Transverse colon (tissue), 4 donors: ENCODE results near the gene SLC51B. TPM values are rescaled to one million over a fixed set of nuclear protein-coding genes. Genes with fewer than 3 reads are reported as not detected.

Experiments used
- DNase-seq: peaks from one replicate; pipeline ENCODE4 v3.0.0-alpha.2; 2019
- H3K27ac ChIP-seq, 4 donors: fragments of 200-600 bp; sonication (generic); 2 replicates each; pipeline ENCODE4 v1.5.1; 2016 to 2018; ENCODE audit warnings: inconsistent platforms in 4 of 4
- H3K27me3 ChIP-seq: fragments of 200-600 bp; sonication (generic); 2 replicates; pipeline ENCODE4 v1.5.1; 2017; ENCODE audit warnings: inconsistent platforms
- H3K36me3 ChIP-seq, 4 donors: fragments of 200-600 bp; sonication (generic); 2 replicates each; pipeline ENCODE4 v1.5.1; 2017 to 2019; ENCODE audit warnings: inconsistent platforms in 4 of 4
- H3K4me1 ChIP-seq, 4 donors: fragments of 200-600 bp; sonication (generic); 2 replicates each; pipeline ENCODE4 v1.5.1; 2017 to 2020; ENCODE audit warnings: inconsistent platforms in 4 of 4
- H3K4me3 ChIP-seq, 4 donors: fragments of 200-600 bp; sonication (generic); 1 replicate in 1 of 4; 2 replicates in 3 of 4; pipeline versions ENCODE4 v1.5.1 to v1.6.1; 2017 to 2019; ENCODE audit warnings: inconsistent platforms in 4 of 4
- H3K9me3 ChIP-seq, 2 donors: fragments of 200-600 bp; sonication (generic); 2 replicates each; pipeline ENCODE4 v1.5.1; 2017 to 2019; ENCODE audit warnings: inconsistent platforms in 2 of 2
- EP300 ChIP-seq: sonication (generic); formaldehyde crosslinking; IDR thresholded peaks from one replicate; pipeline ENCODE4 v1.6.1; 2017; ENCODE audit warnings: antibody characterized with exemption, low read depth
- POLR2A ChIP-seq: fragments of 450-650 bp; IDR thresholded peaks from one replicate; pipeline ENCODE4 v1.6.1; 2016; ENCODE audit warnings: antibody characterized with exemption, mild to moderate bottlenecking, moderate library complexity
- POLR2AphosphoS5 ChIP-seq, 3 donors: sonication (generic); formaldehyde crosslinking; IDR thresholded peaks; one replicate each; pipeline ENCODE4 v1.6.1; 2016; ENCODE audit warnings: antibody characterized with exemption in 3 of 3
- WGBS, 2 donors: methylation state at CpG; one replicate each; pipeline ENCODE4 v1.1.5; 2018; ENCODE audit warnings: low coverage in 1 of 2; 5-methylcytosine and 5-hydroxymethylcytosine counted together
- in situ Hi-C, 4 donors: fragments of 200-750 bp; cut with MboI; loops; one replicate each; pipeline versions ENCODE4 v1.15.0 to v1.15.1; 2017; ENCODE audit warnings: low sequenced_read_pairs in 3 of 4, low pct_ligation_motif_present in 1 of 4, low pct_unique_long_range_greater_than_20kb in 1 of 4
- intact Hi-C: fragments of 100-400 bp; cut with DNase I; formaldehyde crosslinking; loops from one replicate; pipeline ENCODE4 v1.15.1; 2023; ENCODE audit warnings: low total_unique reads
- total RNA-seq, 4 donors: library from RNA; depleted of rRNA; stranded (reverse); fragments of >200 nt; gene quantifications; one replicate each; pipeline ENCODE4 v1.1.0, GENCODE V29; 2016
- TF ChIP-seq, protein P1 (sequence below), 5 experiments: fragments of 200-600 bp in 3 of 5; fragments of 450-650 bp in 2 of 5; sonication (generic) in 3 of 5; IDR thresholded peaks; 1 replicate in 2 of 5; 2 replicates in 3 of 5; pipeline ENCODE4 v1.5.1; 2016 to 2017; ENCODE audit warnings: antibody characterized with exemption in 5 of 5, inconsistent platforms in 3 of 5, mild to moderate bottlenecking in 2 of 5, moderate library complexity in 1 of 5

The SLC51B gene
- total RNA-seq, 4 donors from 2014 or later, result 3.4 to 150 (median 121) TPM

DNA sequence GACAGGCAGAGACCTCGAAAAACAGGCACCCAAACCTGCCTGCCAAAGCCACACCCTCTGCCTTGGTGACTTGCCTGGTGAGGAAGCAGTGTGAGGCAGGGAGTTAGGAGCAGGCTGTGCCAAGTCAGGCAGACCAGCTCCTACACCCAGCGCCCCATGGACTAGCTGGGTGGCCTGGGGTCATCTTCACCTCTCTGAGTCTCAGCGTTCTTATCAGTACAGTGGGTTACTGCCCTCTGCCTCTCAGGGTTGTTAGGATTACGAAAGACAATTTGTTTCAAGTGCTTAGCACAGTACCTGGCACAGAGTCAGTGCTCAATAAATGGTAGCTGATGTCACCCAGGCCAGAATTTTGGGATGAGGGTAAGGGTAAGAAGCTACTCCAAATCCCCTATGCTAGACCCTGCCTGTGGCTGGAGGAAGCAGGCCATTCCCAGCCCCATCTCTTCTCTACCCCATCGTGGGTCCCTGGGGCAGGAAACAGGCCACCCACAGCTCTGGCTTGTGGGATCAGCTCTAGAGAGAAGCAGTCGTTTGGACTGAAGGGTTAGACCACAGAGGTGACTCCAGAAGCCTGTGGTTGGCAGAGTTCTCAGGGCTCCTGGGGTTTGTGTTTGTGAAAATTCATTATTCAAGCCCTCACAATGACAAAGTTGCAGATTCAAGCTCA, 10.1 kb downstream of the SLC51B start:
- TF ChIP-seq POLR2AphosphoS5 (IDR thresholded peaks at IDR 0.05) (peak in 1 of 3 donors; percentile 23), POLR2A (no peak), EP300 (no peak)
- TF ChIP-seq, protein P1, sequence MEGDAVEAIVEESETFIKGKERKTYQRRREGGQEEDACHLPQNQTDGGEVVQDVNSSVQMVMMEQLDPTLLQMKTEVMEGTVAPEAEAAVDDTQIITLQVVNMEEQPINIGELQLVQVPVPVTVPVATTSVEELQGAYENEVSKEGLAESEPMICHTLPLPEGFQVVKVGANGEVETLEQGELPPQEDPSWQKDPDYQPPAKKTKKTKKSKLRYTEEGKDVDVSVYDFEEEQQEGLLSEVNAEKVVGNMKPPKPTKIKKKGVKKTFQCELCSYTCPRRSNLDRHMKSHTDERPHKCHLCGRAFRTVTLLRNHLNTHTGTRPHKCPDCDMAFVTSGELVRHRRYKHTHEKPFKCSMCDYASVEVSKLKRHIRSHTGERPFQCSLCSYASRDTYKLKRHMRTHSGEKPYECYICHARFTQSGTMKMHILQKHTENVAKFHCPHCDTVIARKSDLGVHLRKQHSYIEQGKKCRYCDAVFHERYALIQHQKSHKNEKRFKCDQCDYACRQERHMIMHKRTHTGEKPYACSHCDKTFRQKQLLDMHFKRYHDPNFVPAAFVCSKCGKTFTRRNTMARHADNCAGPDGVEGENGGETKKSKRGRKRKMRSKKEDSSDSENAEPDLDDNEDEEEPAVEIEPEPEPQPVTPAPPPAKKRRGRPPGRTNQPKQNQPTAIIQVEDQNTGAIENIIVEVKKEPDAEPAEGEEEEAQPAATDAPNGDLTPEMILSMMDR (IDR thresholded peaks at IDR 0.05), result no peak
- H3K4me1 ChIP-seq, result peaks cover 7 to 26% (median 13%) of the 10 kb centered on the region in 4 donors
- H3K9me3 ChIP-seq, result no peaks in the 10 kb centered on the region
- 50% methylated on average over 5 of the region's 6 CpGs; no CpG with 5 or more reads in 1 of the 2 donors for WGBS, 2 donors
- no peaks in the 10 kb centered on the region for H3K36me3 ChIP-seq
- no peak overlapping the region for H3K4me3 ChIP-seq
- DNase-seq, result peak; percentile 67
- peak overlapping the region; percentile 36 to 60 (median 40) for H3K27ac ChIP-seq
- in situ Hi-C loops (no loop called here), intact Hi-C loops (no loop called here)
- H3K27me3 ChIP-seq, result no peaks in the 10 kb centered on the region

DNA sequence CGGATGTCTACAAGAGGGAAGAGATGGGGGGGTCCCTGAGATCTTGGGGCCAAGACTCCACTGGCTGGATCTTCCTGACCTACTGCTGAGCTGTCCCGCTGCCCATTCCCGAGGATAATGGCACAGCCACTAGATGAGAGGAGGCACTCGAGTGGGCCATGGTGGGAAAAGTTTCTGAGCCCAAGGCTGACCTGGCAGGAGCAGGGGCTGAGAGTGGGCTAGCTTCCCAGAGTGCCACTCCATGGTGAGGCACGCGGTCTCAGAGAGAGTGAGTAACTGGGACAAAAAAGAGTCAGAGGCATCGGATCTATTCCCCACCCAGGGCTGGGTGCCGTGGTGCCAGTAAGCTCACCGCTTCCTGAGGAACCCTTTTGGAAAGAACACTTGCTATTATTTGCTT, 10.9 kb downstream of the SLC51B start:
- Histone ChIP-seq H3K9me3 (no peaks in the 10 kb centered on the region), H3K27ac (peak overlapping the region in 3 of 4 donors; percentile 36 to 60 (median 41)), H3K4me1 (peaks cover 7 to 31% (median 13%) of the 10 kb centered on the region in 4 donors), H3K4me3 (no peak overlapping the region), H3K27me3 (no peaks in the 10 kb centered on the region), H3K36me3 (no peaks in the 10 kb centered on the region)
- in situ Hi-C loops, result no loop called here
- DNase-seq, result no peak
- intact Hi-C loops, result no loop called here
- TF ChIP-seq EP300 (no peak), POLR2A (no peak), POLR2AphosphoS5 (IDR thresholded peaks at IDR 0.05) (no peak)
- TF ChIP-seq, protein P1 (IDR thresholded peaks at IDR 0.05), result no peak
- WGBS, 2 donors, result 77 to 85% methylated on average over 9 of the region's 9 CpGs

DNA sequence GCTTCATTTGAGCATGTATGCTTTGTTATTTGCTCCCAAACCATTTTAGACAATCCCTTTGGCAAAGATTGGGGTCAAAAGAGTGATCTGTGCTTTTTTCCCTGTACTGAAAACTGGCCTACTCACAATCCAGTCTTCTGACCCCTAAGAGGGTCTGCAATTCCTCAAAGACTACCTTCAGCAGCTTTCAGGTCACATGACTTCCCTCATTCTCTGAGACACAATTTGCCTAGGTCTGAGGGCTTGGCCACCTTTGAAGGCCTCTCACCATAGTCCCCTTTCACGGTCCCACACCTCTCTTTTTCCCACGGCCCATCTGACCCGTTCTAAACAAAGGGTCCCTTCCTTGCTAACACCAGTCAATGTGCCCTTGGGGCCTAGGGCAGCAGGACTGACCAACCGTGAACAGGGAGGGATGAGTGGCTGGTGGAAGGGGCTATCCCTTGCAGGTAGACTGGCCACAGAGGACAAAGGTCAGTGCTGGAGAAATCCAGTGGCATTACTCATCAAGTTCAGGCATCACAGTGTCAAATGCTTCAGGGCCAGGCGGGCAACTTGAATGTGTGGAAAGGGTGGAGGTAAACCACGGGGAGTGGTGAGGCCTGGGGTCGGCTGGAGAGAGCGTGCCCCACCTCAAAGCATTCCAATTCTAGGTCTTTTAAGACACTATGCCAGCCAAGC, 11.8 kb downstream of the SLC51B start:
- Histone ChIP-seq H3K4me1 (peaks cover 7 to 33% (median 13%) of the 10 kb centered on the region in 4 donors), H3K27ac (peak overlapping the region in 3 of 4 donors; percentile 15 to 39 (median 35)), H3K27me3 (no peaks in the 10 kb centered on the region), H3K4me3 (no peak overlapping the region), H3K9me3 (no peaks in the 10 kb centered on the region), H3K36me3 (no peaks in the 10 kb centered on the region)
- TF ChIP-seq POLR2AphosphoS5 (IDR thresholded peaks at IDR 0.05) (no peak), POLR2A (no peak)
- 74% methylated on average over 8 of the region's 8 CpGs; no CpG with 5 or more reads in 1 of the 2 donors for WGBS, 2 donors
- intact Hi-C loops (no loop called here), in situ Hi-C loops (no loop called here)
- peak; percentile 57 for DNase-seq

DNA sequence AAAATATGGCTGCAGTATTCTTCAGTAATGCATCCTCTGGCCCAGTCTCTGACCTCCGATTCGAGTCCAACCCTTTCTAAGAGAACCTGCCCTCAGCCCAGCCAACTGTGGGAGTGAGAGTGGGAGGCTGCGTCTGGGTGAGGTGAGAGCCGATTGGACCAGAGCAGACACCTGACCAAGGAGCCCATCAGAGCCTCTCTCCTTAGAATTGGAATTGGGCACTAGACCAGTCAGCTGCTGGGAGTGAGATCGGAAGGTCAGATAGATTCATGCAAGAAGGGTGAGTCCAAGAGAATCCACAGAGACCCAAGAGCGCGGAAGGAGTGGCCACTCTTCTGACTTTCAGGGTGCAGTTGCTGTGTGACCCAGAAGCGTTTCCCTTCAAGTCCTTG, 12.4 kb downstream of the SLC51B start:
- TF ChIP-seq, protein P1 (IDR thresholded peaks at IDR 0.05), result no peak
- TF ChIP-seq POLR2A, result no peak
- no peak for TF ChIP-seq POLR2AphosphoS5 (IDR thresholded peaks at IDR 0.05)
- TF ChIP-seq EP300, result no peak
- Histone ChIP-seq H3K9me3 (no peaks in the 10 kb centered on the region), H3K4me3 (no peak overlapping the region), H3K27me3 (no peaks in the 10 kb centered on the region), H3K36me3 (no peaks in the 10 kb centered on the region), H3K4me1 (peaks cover 7 to 37% (median 13%) of the 10 kb centered on the region in 4 donors), H3K27ac (peak overlapping the region in 2 of 4 donors; percentile 15 to 33)
- intact Hi-C loops, result no loop called here
- WGBS, 2 donors, result 88% methylated on average over 8 of the region's 8 CpGs; no CpG with 5 or more reads in 1 of the 2 donors
- in situ Hi-C loops, result no loop called here
- no peak for DNase-seq
